Uterus (tissue), 4 donors: ENCODE measurements around the gene FST. TPM values are rescaled to one million over a fixed set of nuclear protein-coding genes. Genes with fewer than 3 reads are reported as not detected.

ENCODE experiments used
- DNase-seq, 2 donors: peaks; one replicate each; pipeline ENCODE4 v3.0.0-alpha.2; 2019 to 2020
- H3K27ac ChIP-seq, 2 donors: fragments of 200-600 bp; sonication (generic); 1 replicate in 1 of 2; 2 replicates in 1 of 2; pipeline ENCODE4 v1.5.1; 2016 to 2018
- H3K27me3 ChIP-seq, 2 donors: fragments of 200-600 bp; sonication (generic); one replicate each; pipeline ENCODE4 v1.5.1; 2018 to 2019; ENCODE audit warnings: control low read depth in 1 of 2
- H3K36me3 ChIP-seq, 2 donors: fragments of 200-600 bp; sonication (generic); one replicate each; pipeline ENCODE4 v1.5.1; 2019; ENCODE audit warnings: control low read depth in 1 of 2
- H3K4me1 ChIP-seq, 2 donors: fragments of 200-600 bp; sonication (generic); one replicate each; pipeline ENCODE4 v1.5.1; 2018 to 2019; ENCODE audit warnings: control low read depth in 1 of 2
- H3K4me3 ChIP-seq, 2 donors: fragments of 200-600 bp; sonication (generic); 1 replicate in 1 of 2; 2 replicates in 1 of 2; pipeline ENCODE4 v1.5.1; 2018 to 2019; ENCODE audit warnings: mild to moderate bottlenecking in 1 of 2
- H3K9me3 ChIP-seq, 2 donors: fragments of 200-600 bp; sonication (generic); one replicate each; pipeline ENCODE4 v1.5.1; 2019; ENCODE audit warnings: control low read depth in 1 of 2
- POLR2A ChIP-seq, 2 donors: fragments of 450-650 bp; IDR thresholded peaks; one replicate each; pipeline ENCODE4 v1.6.1; 2016; ENCODE audit warnings: antibody characterized with exemption in 2 of 2, mild to moderate bottlenecking in 1 of 2, moderate library complexity in 1 of 2
- intact Hi-C: fragments of 100-400 bp; cut with DNase I; formaldehyde crosslinking; loops from one replicate; pipeline ENCODE4 v1.15.1; 2023; ENCODE audit warnings: low total_unique reads
- total RNA-seq, 4 donors: library from RNA; depleted of rRNA in 3 of 4; stranded (reverse); fragments of >200 nt in 3 of 4; gene quantifications; one replicate each; pipeline versions ENCODE4 v1.1.0 to v1.2.4, GENCODE V29; 2014 to 2023
- TF ChIP-seq, protein P1 (sequence below), 4 experiments: fragments of 200-600 bp in 2 of 4; fragments of 450-650 bp in 2 of 4; sonication (generic) in 2 of 4; IDR thresholded peaks; one replicate each; pipeline ENCODE4 v1.5.1; 2016 to 2019; ENCODE audit warnings: antibody characterized with exemption in 4 of 4, mild to moderate bottlenecking in 2 of 4, moderate library complexity in 1 of 4
- donor health status: DM: yes; HTN: yes; CAD: no.

The FST gene
- total RNA-seq, 4 donors from 2014 or later: 0.51 to 10.0 (median 6.8) TPM

DNA sequence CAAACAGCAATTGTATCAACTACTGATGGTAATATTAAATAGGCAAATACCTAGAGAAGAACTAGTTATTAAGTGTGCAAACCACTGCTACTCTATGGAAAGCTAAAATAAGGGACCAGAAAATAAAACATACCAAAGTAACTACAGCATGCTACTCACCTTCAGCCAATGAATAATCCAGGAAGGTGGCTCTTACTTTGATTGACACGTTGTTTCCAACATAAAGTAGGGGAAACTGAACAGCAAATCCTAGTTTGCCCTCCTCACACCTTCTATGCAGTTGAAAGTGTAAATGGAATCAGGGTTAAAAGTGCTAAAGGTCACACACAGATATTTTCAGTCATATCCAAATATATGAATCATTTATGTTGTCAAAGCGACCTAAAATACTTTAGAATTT, 5.1 kb upstream of the FST start:
- H3K27me3 ChIP-seq: no peaks in the 10 kb centered on the region
- DNase-seq: no peak
- H3K4me3 ChIP-seq: no peak overlapping the region
- no peaks in the 10 kb centered on the region for H3K9me3 ChIP-seq
- intact Hi-C loops: no loop called here
- no peaks in the 10 kb centered on the region for H3K36me3 ChIP-seq
- no peak overlapping the region for H3K27ac ChIP-seq
- no peaks in the 10 kb centered on the region for H3K4me1 ChIP-seq
- no peak for TF ChIP-seq POLR2A (IDR thresholded peaks at IDR 0.05)
- TF ChIP-seq, protein P1, sequence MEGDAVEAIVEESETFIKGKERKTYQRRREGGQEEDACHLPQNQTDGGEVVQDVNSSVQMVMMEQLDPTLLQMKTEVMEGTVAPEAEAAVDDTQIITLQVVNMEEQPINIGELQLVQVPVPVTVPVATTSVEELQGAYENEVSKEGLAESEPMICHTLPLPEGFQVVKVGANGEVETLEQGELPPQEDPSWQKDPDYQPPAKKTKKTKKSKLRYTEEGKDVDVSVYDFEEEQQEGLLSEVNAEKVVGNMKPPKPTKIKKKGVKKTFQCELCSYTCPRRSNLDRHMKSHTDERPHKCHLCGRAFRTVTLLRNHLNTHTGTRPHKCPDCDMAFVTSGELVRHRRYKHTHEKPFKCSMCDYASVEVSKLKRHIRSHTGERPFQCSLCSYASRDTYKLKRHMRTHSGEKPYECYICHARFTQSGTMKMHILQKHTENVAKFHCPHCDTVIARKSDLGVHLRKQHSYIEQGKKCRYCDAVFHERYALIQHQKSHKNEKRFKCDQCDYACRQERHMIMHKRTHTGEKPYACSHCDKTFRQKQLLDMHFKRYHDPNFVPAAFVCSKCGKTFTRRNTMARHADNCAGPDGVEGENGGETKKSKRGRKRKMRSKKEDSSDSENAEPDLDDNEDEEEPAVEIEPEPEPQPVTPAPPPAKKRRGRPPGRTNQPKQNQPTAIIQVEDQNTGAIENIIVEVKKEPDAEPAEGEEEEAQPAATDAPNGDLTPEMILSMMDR (IDR thresholded peaks at IDR 0.05): no peak

DNA sequence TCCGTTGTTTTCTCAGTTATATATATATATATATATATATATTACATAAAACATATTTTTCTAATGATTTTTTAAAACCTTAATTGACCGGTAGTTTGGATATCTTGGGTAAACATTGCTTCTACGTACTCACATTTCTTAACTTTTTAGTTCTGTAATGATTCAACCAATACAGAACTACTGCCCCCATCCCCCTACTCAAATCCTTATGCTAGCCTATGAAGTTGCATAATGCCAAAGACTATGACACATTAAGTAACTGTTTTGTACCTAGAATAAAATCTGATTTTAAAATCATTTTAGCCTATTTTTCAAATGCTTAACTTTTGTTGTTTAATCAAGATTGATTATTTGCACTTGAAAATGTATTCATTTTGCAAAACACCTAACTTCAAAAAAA, 4.4 kb upstream of the FST start:
- no peak for DNase-seq
- intact Hi-C loops: no loop called here
- no peak overlapping the region for H3K27ac ChIP-seq

DNA sequence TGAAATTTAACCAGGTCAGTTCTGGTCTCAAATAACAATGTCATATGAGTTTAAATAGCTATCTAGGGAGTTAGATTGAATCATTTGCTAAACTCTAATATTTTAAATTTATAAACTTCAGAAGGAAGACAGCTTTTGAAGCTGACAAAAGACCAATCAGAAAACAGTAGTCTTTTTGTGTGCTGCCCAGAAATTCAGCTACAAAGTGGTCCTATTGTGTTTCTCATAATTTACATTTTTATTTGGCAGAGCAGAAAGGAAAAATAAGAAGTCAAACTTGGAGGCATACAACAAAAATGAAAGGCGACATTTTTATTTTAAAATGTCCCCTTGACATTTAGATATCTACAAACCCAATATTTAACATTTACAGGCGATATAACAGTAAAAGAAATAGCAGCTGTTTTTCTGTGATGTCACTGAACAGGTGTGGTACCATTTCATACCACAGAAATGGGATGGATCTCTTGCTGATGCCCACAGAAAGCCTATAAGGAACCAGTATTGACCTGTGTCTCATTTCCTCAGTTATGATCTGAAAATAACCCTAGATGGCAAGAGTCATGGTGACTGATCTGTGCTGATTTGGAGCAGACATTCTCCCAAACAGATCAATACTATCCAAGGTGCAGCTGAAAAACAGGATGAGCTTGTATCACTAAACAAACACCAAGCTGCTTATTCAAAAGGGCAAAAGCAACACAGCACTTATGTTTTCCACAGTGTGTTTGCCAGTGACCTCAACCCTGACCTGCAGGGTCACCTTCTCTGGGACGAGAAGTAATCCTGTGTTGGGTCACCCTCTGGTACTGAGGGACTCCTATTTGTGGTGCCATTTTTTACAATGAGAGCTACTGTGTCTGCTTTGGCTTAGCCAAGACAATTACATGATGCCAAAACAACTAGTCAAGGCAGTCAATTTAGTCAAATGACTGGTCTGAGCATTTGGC, 3.6 kb upstream of the FST start:
- no peaks in the 10 kb centered on the region for H3K36me3 ChIP-seq
- H3K9me3 ChIP-seq: no peaks in the 10 kb centered on the region
- no peak for DNase-seq
- no peak overlapping the region for H3K27ac ChIP-seq
- H3K27me3 ChIP-seq: no peaks in the 10 kb centered on the region
- intact Hi-C loops: no loop called here
- H3K4me3 ChIP-seq: no peak overlapping the region
- H3K4me1 ChIP-seq: no peaks in the 10 kb centered on the region
- TF ChIP-seq POLR2A (IDR thresholded peaks at IDR 0.05): no peak
- TF ChIP-seq, protein P1 (IDR thresholded peaks at IDR 0.05): no peak

More for the DNA sequence above, 4.4 kb upstream of the FST start:
- Histone ChIP-seq H3K36me3 (no peaks in the 10 kb centered on the region), H3K9me3 (no peaks in the 10 kb centered on the region), H3K27me3 (no peaks in the 10 kb centered on the region), H3K4me3 (no peak overlapping the region), H3K4me1 (no peaks in the 10 kb centered on the region)
- TF ChIP-seq POLR2A (IDR thresholded peaks at IDR 0.05): no peak
- TF ChIP-seq, protein P1 (IDR thresholded peaks at IDR 0.05): no peak

DNA sequence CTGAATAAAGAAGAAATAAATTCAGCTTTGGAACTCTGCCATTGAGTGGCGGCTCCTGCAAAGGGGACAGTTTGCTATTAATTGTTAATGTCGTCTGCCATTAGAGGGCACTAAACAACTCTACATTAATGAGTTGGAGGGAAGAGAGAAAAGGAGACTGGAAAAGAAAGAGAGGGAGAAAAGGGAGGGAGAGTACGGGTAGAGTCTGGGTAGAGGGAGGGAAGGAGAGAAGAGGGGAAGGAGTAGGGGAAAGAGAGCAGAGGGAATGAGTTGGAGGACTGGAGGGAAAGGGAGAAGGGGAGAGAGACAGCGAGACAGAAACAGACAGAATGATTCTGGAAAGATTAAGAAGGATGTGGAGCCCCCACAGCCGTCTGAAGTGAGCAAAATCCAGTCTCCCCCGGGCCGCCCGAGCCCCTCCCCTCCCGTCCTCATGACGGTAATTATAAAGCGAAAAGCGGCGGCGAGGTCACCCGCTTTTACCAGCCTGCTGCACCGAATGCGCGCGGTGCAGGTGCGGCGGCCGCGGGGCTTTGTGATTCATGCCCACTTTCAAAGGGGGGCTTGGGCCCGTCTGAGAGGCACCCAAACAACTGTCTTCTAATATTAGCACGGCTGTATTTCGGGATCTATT, 1.9 kb upstream of the FST start:
- H3K27ac ChIP-seq: no peak overlapping the region
- H3K4me1 ChIP-seq: no peaks in the 10 kb centered on the region
- intact Hi-C loops: no loop called here
- H3K36me3 ChIP-seq: no peaks in the 10 kb centered on the region
- TF ChIP-seq POLR2A (IDR thresholded peaks at IDR 0.05): no peak
- TF ChIP-seq, protein P1 (IDR thresholded peaks at IDR 0.05): peak; percentile 36 to 44 (median 40)
- DNase-seq: peak; percentile 15 to 16
- no peaks in the 10 kb centered on the region for H3K9me3 ChIP-seq
- H3K4me3 ChIP-seq: peak overlapping the region; percentile 21 to 65
- no peaks in the 10 kb centered on the region for H3K27me3 ChIP-seq

DNA sequence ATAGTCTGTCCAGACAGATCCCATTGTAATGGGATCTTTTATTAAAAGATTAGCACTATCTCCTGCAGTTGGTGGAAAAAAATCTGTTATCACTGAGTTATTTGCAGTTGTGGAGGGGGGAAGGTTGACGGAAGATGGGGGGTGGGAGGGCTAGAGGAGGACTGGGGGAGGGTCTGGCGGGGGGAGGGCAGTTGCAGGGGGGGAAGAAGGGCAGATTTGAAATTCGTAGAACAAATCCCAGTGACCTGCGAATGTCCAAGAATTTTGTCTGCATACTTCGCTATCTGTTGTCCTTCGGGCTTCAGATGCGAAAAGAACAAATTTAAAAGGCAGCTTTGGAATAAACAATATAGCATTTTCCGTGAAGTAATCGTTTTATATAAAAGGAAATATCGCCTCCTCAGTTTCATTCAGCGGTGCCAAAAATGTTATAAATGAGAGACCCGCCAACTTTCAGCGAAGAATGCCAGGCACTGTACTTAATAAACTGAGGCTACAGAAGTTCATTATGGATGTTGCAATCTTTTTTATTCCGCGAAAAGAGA, 1.3 kb upstream of the FST start:
- no peaks in the 10 kb centered on the region for H3K9me3 ChIP-seq
- H3K27me3 ChIP-seq: no peaks in the 10 kb centered on the region
- TF ChIP-seq, protein P1 (IDR thresholded peaks at IDR 0.05): no peak
- intact Hi-C loops: no loop called here
- H3K36me3 ChIP-seq: no peaks in the 10 kb centered on the region
- peak overlapping the region; percentile 42 to 65 for H3K4me3 ChIP-seq
- peak overlapping the region; percentile 13 to 74 for H3K27ac ChIP-seq
- DNase-seq: no peak
- no peaks in the 10 kb centered on the region for H3K4me1 ChIP-seq
